ENCODE data around the gene ATP8A1.

ATP8A1 gene

DNA sequence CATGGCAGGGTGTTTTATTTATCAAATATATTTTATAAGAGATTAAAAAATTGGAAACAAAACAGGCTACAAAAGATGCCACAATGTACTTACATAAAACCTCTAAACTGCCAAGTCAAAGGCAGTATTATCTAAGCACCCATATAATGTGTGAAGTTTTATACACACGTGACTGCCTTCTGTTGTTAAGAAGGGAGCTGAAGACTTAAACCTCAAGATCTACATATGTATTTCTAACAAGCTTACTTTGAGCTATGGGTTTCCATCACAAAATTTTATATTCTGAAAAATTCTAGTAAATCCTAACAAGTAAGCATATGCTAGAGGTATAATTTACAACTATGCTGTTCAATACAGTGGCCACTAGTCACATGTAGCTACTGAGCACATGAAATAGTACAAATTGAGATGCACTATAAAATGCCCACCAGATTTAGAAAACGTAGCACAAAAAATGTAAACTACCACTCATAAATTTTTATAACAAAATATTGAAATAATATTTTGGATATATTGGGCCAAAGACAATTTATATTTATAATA lies 9.8 kb downstream of the ATP8A1 start:
- DNase-seq = no peak

DNA sequence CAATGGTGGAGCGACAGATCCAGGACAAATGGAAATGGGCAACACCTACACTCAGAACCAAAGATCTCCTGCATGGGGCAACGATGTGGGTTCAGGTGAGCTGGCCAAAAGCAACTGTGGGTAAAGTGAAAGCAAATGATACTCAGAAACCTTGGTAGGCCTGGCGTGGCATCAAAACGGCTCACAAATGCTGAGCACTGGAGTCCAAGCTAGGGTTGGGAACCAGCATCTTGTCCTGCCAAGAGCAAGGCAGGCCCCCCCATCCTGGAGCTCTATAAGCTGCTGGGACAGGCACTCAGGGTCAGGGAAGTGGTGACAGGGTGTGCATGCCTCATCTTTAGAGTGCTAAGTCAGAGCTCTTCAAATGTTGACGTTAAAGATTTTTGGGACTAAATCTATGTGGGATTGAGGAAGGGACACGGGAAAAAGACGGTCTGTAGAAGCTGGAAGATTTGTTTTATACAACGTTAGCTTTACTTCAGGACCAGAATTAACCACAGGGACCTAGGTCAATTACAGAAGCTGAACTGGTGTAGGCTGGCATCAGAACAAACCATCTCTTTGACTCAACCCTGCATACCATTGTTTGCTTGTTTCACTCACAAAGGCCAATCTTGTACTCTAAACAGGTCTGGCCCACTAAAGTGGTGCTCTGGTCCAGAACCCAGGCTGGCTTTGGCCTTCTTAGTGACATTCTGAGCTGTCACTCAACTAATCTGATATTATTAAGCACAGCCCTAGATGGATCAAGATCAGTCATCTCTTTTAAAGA lies 10.7 kb downstream of the ATP8A1 start:
- no peak for DNase-seq

DNA sequence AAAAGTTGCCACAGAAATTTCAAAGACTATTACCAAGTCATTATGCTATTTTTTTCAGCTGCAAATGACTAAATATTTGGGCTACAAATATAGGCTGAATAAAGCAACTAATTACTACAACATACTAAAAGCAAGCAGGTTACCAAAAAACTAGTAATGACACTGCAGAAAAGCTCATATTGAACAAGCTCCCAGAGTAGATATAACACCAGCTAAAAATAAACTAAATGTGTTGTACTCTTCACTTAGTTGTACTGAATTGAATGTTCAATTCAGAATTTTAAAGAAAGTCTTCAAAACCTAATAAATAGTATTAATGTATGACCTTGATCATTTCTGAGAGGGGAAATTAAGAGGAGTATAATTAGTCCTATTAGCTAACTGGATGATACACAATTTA lies 12.0 kb downstream of the ATP8A1 start:
- DNase-seq = no peak

DNA sequence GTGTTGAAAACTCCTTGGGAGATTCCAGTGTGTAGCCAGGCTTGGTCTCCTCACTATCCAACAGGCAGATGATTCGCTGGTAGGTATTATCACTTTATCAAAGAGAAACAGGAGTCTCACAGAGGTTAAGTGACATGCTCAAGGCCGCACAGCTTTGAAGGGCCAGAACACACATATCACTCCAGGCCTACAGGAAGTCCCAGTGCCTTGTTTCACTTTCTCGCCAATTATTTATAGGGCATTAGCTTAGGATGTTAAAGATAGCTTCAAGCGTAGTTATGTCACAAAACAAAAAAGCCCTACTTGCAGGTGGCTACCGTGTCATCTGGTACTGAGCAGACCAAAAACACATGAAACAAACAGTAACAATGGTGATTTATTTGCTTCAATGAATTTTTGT lies 13.2 kb downstream of the ATP8A1 start:
- DNase-seq = no peak

DNA sequence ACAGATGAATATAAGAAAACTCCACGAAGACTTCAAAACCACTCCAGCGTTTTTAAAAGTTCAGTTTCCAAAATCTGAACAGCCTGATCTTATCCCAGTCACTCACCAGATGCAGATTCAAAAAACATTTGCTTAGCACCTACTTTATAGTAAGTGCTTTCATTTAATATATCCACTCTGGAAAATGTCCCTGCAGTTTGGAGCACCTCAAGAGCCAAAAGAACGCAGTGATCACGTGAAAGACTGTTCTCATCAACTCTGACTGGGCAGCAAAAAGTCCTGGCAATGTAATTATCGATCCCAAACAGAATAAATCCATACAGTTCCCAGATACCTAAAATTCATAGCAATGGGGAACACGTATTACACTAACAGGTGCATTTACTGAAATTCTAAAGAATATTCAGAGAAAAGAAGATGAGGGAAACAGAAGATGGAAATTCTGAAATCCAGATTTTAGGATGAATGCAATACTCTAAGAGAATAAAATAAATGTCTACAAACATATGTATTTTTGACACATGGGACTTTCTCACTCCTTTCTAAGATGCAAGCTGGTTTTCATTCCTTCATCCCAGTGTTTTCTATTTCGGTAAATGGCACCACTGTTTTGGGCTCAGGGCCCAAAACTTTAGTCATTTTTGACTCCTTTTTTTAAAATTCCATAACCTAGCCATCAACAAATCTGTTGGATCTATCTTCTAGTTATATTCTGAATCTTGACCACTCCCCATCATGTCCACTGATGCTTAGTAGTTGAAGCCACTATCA lies 13.9 kb downstream of the ATP8A1 start:
- no peak for DNase-seq

DNA sequence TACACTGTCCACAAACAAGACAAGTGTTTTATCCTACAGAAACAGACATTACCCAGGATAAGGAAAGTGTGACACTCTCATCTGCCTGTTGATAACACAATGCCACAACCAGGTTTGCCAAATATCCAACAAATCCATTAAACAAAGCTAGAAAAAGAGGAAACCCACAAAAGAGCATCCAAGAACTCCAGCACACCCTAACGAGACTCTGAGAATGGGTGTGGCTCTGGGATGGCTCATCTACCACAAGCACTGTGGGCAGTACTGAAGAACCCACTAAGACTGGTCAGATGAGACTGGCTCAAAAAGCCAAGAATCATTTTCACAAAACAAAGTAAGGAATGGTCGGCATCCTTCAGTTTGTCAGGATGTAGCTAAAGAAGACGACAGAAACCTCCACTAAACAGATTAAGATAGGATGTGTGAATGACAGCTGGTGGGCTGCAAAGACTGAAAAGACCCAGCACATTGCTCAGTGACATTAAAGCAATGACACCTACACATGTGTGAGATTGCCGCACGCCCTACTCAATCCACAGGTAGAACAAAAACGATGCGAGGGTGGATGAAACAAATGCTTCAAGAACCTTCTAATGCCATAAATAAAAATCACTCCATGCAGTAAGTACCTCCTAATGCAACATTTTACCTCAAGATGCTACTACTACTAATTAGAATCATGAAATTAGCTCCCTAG lies 14.7 kb downstream of the ATP8A1 start:
- DNase-seq = no peak

DNA sequence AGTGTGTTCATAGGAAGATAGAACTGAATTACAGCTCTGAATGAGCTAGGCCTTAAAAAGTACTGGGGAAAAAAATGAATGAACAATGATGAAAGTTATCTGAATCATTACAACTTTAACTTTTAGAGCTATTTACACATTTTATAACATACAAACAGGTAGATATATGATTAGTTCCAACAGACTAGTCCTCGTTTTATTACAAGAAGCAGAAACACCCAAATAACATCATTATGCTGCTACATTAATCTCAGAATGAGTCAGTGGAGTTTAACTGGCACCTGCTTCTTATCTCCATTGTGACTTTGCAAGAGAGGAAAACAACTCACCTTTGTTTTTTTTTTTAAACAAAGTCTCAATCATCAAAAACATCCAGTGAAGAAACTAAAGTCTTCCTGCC lies 15.2 kb downstream of the ATP8A1 start:
- DNase-seq = no peak

DNA sequence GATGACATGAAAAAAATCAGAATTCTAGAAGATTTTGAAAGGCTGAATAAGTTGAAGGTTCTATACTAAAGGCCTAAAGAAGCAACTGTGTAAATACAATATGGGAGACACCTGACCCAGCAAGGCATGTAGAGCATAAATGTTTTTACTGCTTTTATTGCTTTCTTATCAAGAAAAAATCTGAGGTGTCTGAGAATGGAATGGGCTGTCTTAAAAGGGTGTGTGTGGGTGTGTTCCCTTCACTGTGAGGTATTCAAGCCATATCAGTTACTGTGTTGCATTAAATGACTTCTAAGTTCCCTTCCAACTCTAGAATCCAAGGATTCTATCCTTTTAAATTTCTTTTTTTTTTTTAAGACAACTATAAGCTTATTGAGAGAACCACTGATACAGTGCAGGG lies 15.7 kb downstream of the ATP8A1 start:
- no peak for DNase-seq

DNA sequence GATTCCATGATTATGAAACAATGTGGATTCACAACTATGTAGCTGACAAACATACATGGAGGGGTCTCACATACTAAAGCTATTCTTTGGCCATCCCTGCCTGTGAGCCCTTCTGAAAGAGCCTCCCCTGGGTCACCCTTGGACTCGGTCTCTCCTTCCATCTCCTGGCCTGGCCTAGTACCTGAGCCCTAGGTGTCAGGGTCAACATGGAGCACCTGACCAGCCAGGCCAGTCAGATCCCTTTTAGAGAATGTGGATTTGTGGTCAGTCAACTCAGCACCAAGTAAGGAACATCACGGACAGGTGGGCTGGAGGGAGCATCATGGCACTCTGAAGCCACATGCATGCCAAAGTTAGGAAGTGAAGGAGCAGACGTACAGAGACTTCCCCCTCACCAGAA lies 16.3 kb downstream of the ATP8A1 start:
- no peak for DNase-seq

DNA sequence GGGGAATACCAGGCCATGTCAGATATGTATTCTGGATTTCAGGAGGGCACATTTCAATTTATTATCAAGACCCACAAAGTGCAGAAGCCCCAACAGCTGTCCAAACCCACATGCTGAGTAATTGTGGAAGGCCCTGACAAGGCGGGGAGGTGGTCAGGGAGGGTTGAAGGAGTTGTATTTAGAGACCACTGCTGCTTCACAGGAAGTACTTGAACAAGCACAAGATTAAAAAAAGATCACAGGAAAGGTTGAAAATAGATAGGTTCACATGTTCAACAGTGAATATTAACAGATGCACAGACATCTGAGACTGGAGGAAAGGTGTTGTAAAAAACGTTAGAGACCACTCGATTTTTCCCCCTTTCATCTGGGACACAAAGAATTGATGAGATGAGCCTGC lies 17.9 kb downstream of the ATP8A1 start:
- no peak for DNase-seq

DNA sequence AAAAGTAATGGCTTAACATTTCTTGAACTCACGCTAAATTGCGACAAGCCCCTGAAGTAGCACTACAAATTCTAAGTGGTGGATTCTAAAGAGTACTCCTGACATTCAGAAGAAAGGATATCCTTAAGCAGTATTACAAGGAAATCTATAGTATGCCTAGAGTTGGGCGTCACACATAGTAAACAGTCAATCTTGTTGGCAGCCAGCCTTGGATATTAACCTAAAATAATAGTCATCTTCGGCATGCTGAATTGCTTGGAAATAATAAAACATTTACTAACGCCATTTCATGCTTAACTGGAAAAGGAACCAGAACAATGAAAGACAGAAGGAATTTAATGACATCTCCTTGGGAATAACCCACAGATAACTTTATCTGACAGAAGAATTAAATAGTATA lies 18.6 kb downstream of the ATP8A1 start:
- no peak for DNase-seq

DNA sequence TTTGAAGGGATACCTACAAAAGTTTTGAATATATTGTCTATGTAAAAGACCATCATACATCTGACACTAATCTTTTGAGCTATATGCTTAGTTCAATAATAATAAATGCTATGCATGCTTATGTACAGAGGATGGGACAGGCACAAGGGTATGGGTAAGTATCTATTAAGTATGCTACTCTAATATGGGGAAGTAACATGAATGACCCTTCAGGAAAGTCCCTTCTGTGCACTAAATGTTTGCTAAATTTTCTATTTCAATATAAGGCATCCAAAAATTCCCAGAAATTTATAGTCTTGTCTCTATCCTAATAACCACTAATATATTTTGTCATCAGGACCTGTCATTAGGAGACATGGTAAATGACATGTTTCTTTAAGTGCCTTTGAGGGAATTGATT lies 19.0 kb downstream of the ATP8A1 start:
- DNase-seq = no peak

DNA sequence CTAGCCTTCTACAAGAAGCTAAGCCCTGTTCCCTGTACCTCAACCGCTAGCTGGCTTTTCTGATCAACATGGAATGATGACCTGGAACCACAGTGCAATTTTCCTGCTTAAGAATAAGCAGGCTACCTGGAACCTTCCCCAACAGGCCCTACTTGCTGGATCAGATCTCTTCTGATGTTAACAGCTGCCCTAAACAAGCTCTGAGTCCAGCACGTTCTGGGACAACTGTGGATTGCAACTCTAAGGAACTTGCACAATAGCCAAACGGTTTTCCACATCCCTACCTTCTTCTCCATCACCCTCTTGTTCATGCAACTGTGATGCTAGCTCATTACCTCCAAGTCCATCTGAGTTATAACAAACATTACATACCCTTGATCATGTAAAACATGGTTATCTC lies 19.8 kb downstream of the ATP8A1 start:
- DNase-seq = no peak

DNA sequence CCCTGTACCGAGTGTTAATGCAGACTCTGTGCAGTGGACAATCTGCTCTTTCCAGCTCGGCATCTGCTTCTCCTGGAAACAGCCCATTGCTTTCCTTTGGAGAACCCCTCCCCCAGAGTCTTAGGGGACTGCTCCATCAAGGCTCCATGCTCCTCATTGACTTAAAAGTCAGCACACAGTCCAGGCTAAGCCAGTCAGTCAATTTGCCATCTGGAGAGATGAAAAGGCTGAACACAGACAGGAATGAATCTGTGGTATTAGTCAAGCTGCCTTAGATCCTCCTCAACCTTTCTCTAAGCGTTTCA lies 20.3 kb downstream of the ATP8A1 start:
- DNase-seq = no peak

DNA sequence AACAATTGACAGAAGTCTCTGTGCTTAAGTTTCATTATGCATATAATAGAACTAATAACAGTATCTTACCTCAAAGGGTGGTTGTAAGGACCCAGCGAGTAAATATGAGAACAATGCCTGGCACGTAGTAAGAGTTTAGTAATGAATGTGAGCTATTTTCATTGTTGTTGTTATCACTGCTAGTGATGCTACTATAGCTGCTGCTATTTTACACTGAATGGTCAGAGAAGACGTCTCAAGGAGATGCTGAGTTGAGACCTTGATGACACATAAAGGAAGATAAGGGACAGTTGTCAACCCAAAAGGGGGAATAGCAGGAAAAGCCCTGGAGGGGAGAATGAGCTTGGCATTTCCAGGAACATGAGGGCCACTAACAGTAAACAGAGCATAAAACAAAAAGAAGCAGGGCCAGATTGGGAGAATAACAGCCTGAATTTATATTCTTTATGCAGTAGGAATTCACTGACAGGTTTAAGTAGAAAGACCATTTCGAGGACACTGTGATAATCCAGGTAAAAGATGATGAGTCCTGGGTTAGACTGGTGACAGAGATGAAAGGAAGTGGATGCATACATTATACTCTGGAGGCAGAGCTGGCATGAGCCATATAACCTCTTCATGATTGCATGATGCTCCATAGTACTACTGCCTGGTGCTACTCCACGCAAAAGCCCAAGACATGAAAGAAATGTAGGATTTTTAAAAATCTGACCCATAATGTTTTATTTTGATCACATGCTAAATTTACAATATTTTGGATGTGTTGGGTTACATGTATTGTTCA lies 23.1 kb downstream of the ATP8A1 start:
- no peak for DNase-seq

DNA sequence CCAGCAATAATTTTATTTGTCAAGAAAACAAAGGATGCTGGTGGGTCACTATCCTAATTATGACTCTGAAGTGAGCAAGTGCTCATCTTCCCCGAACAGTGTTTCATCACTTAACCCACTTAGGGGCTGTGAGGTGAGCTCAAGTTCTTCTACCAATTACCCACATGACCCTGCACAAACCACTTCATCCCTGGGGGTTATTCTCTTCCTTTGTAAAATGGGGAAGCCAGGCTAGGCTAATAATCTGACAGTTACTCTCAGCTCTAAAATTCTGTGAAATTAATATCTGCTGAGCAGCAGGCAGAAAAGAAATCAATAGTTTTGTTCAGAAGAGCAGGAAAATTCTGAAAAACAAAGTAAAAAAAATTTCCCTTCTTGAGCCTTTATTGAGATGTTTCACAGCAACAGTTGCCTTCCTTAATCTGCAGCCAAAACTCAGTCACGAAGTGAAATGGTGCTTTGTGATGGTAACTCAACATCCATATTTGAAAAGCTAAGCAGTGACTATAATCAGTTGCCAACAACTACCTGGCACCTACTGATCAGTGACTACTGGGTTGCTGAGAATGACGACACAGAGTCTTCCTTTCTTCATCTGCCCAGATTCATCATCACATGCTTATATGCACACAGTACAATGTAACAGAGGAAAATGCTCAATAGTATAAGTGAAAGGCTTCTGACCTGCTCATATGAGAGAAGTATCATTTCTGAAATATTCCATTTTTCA lies 24.1 kb downstream of the ATP8A1 start:
- DNase-seq = no peak

DNA sequence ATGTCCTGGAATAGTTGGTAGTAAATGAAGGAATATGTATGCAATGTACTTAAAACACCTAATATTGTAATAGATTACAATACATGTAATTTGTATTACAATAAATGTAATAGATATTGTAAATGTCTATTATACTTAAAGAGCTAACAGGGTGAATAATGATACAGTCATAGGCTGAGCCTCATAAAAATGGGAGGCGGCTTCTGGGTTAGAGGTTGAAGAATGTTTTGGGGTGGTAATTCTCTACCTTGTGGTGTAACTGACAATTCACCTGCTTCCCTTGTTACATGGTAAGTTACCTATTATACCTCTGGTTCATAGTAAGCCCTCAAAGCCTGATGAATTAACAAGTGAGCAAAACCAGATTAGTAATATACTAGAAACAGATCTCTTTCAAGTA lies 26.0 kb downstream of the ATP8A1 start:
- DNase-seq = no peak

DNA sequence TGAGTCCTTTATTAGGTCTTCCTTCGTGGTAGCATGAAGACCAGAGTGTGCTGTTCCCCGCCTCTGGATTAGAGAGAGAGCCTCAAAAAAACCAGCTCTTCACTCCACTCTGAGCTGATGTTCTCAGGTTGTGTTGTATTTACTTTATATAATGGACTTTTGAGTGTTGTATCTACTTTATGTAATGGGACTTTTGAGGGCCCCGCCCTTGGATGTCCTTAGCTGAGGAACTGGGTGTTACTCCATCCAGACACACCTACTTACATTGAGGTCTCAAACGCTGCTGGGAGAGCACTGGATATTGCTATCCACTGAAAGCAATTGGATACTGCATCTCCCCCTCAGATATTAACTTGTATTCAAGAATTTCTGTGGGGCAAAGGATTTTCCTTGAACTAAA lies 28.2 kb downstream of the ATP8A1 start:
- DNase-seq = no peak

DNA sequence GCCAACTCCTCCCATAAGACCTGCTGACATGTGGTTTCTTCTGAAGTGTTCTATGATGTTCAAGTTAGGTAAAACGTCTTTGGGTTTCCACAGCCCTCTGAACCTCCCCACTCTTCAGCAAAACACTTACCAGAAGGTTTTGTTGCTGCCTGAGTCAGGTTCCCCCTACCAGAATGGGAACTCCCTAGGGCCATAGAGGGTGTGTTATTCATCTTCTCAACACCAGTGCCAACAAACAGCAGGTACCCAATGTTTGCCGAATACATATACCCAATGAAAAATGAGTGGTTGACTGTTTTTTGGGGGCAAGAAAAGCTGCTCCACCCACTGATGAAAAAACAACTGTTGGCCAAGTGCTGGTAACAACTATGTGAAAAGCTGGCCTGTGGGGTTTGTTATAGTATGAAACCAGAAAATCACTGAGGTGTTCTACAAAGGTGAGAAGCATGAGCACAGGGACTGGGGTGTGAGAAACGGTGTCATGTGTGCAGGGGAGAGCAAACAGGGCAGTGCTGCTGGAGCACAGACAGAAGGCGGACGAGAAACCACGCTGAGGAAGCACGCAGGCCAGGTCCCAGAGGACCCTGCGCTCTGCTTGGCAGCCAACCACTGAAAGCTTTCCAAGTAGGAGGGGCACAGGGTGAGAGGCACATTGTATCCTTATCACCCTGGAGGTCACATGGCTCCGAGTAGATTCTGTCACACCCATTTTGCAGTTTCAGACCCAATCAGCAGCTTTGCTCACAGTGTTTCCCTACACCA lies 28.8 kb downstream of the ATP8A1 start:
- DNase-seq = no peak

DNA sequence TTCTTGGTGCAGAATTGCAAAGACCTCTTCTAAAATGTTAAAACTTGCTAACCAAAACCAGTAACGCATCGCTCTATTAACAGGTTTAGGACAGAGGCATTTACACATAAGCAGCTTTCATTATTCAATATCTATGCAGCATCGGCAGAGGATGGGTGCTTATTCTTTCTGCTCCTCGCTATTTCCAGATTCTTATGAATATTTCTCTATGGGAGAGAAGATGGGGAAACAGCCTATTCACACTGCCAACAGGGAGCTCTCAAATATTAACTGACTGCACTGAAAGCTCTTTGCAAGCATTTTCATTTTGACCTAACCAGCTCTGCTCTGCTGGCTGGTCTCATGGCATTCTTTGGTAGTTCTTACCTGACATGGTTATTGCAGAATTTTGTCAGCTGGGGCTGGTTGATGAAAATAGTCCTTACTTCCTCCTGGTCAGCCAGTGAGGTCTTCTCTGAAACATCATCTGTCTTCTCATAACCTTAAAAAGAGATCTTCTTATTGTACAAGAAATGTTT lies 30.2 kb downstream of the ATP8A1 start:
- no peak for DNase-seq

DNA sequence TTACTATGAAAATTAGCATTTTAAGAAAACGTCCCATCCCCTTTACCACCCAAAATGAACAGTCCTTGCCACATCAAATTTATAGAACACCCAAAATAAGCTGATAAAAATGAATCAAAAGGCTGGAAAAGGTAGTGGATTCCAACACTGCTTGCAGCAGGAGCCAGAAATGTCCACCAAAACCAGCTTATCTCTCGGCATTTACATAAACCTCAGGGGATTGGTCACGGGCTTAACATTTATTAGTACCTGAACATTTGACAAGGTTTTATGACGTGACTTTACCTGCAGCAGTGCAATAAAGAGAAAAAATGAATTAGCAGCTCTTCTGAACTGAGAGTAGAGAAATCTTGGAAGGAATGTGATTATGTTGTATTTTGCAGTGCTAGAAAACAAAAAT lies 31.6 kb downstream of the ATP8A1 start:
- DNase-seq = no peak
